SK-MEL-5 (cell line): ENCODE measurements around the gene CNTN4. TPM values are rescaled to one million over a fixed set of nuclear protein-coding genes. Genes with fewer than 3 reads are reported as not detected.

Experiments
- small RNA-seq, 2 experiments: library from RNA; depleted of rRNA; stranded (forward); fragments of <200 nt; gene quantifications; one replicate each; pipeline ENCODE3, GENCODE V24; 2014
- total RNA-seq: library from RNA; depleted of rRNA; stranded (reverse); fragments of >200 nt; shearing (Covaris generic); gene quantifications from 2 replicates; pipeline ENCODE4 v1.2.3, GENCODE V29; 2014

The CNTN4 gene
- total RNA-seq, 1 experiment from 2014 or later = not detected

Small RNA genes lying within 50 kb of the gene (small RNA-seq; reads per million reads assigned to genes)
- gene RF00416 = 0 to 0.02 reads per million in 2 experiments
- 0 to 0.29 reads per million in 2 experiments for gene RN7SKP144
